Neural cell (in vitro differentiated cells): ENCODE measurements around the gene ZNF486. TPM values are rescaled to one million over a fixed set of nuclear protein-coding genes. Genes with fewer than 3 reads are reported as not detected.
"Not testable (repeated sequence)": the region's sequence is repeated elsewhere in the genome, so short reads cannot be mapped to it uniquely, and the experiment has no call there.

ENCODE experiments used
- H2AFZ ChIP-seq: fragments of 200-600, 300-800 bp; sonication (generic), shearing (Covaris generic); 2 replicates; pipeline ENCODE4 v1.6.0; 2014; ENCODE audit warnings: low read depth, mild to moderate bottlenecking, antibody characterized with exemption, low read length, moderate library complexity
- H3F3A ChIP-seq: fragments of 200-600 bp; shearing (Covaris generic); 2 replicates; pipeline ENCODE4 v1.6.1; 2016; ENCODE audit warnings: mild to moderate bottlenecking, moderate library complexity, mixed read lengths, antibody characterized with exemption, low read length; ENCODE audit not compliant: insufficient read depth, poor library complexity, severe bottlenecking
- H3K27ac ChIP-seq: fragments of 200-600, 300-800 bp; sonication (generic), shearing (Covaris generic); 2 replicates; pipeline ENCODE4 v1.5.1; 2014; ENCODE audit warnings: mild to moderate bottlenecking, low read length, moderate library complexity
- H3K27me3 ChIP-seq: fragments of 300-800, 200-600 bp; sonication (generic), shearing (Covaris generic); 2 replicates; pipeline ENCODE4 v1.6.0; 2014; ENCODE audit warnings: mild to moderate bottlenecking, low read depth, low read length, moderate library complexity; ENCODE audit not compliant: insufficient read depth
- H3K36me3 ChIP-seq: fragments of 300-800, 200-600 bp; sonication (generic), shearing (Covaris generic); 2 replicates; pipeline ENCODE4 v1.5.1; 2014; ENCODE audit warnings: mild to moderate bottlenecking, antibody characterized with exemption, low read length, moderate library complexity; ENCODE audit not compliant: insufficient read depth
- H3K4me2 ChIP-seq: fragments of 300-800, 200-600 bp; sonication (generic), shearing (Covaris generic); 2 replicates; pipeline ENCODE4 v1.6.0; 2014; ENCODE audit warnings: mild to moderate bottlenecking, low read length
- H3K4me3 ChIP-seq: fragments of 300-800, 200-600 bp; sonication (generic), shearing (Covaris generic); 2 replicates; pipeline ENCODE4 v1.5.1; 2014; ENCODE audit warnings: mild to moderate bottlenecking, low read length, moderate library complexity
- H3K79me2 ChIP-seq: fragments of 200-600 bp; shearing (Covaris generic); replicated peaks from 2 replicates; pipeline ENCODE4 v1.6.0; 2014; ENCODE audit warnings: mild to moderate bottlenecking, low read length, moderate library complexity; ENCODE audit not compliant: insufficient read depth
- H3K9ac ChIP-seq: fragments of 300-800, 200-600 bp; sonication (generic), shearing (Covaris generic); 2 replicates; pipeline ENCODE4 v1.6.1; 2016; ENCODE audit warnings: mild to moderate bottlenecking, low read length, mixed read lengths
- H3K9me2 ChIP-seq: fragments of 200-600 bp; shearing (Covaris generic); 2 replicates; pipeline ENCODE4 v1.6.1; 2016; ENCODE audit warnings: mild to moderate bottlenecking, low read length, mixed read lengths; ENCODE audit not compliant: insufficient read depth
- H3K9me3 ChIP-seq: fragments of 200-600, 300-800 bp; sonication (generic), shearing (Covaris generic); 2 replicates; pipeline ENCODE4 v1.6.1; 2016; ENCODE audit warnings: mild to moderate bottlenecking, mixed run types, low read length, moderate library complexity, mixed read lengths
- H4K20me1 ChIP-seq: fragments of 200-600 bp; shearing (Covaris generic); 2 replicates; pipeline ENCODE4 v1.6.1; 2016; ENCODE audit warnings: mild to moderate bottlenecking, mixed run types; ENCODE audit not compliant: insufficient read depth
- EP300 ChIP-seq: fragments of 450-650 bp; conservative IDR thresholded peaks from 2 replicates; pipeline ENCODE4 v1.6.1; 2014; ENCODE audit warnings: antibody characterized with exemption, mild to moderate bottlenecking, moderate library complexity; ENCODE audit not compliant: poor library complexity, severe bottlenecking
- EZH2 ChIP-seq: fragments of 200-600, 300-800 bp; shearing (Covaris generic), sonication (generic); IDR thresholded peaks from 2 replicates; pipeline ENCODE4 v1.6.1; 2014; ENCODE audit warnings: antibody characterized with exemption, low read length, borderline replicate concordance, mild to moderate bottlenecking; ENCODE audit not compliant: insufficient read depth, poor library complexity, severe bottlenecking
- MXI1 ChIP-seq: fragments of 450-650 bp; conservative IDR thresholded peaks from 2 replicates; pipeline ENCODE4 v1.6.1; 2014; ENCODE audit warnings: antibody characterized with exemption, mild to moderate bottlenecking; ENCODE audit not compliant: poor library complexity, severe bottlenecking
- POLR2AphosphoS5 ChIP-seq: IDR thresholded peaks from 2 replicates; pipeline ENCODE4 v1.6.1; 2012
- RAD21 ChIP-seq: fragments of 450-650 bp; conservative IDR thresholded peaks from 2 replicates; pipeline ENCODE4 v1.6.1; 2014; ENCODE audit warnings: antibody characterized with exemption, mild to moderate bottlenecking, moderate library complexity
- SMC3 ChIP-seq: fragments of 450-650 bp; conservative IDR thresholded peaks from 2 replicates; pipeline ENCODE4 v1.6.1; 2014; ENCODE audit warnings: antibody characterized with exemption, mild to moderate bottlenecking, moderate library complexity; ENCODE audit not compliant: poor library complexity
- TAF1 ChIP-seq: IDR thresholded peaks from 2 replicates; pipeline ENCODE4 v1.6.1; 2012; ENCODE audit warnings: low read depth
- polyA plus RNA-seq: library from polyadenylated mRNA; depleted of rRNA; stranded (reverse); fragments of >200 nt; gene quantifications from 2 replicates; pipeline ENCODE4 v1.2.3, GENCODE V29; 2014
- TF ChIP-seq, protein P1 (sequence below): IDR thresholded peaks from 2 replicates; pipeline ENCODE4 v1.6.1; 2012; ENCODE audit warnings: borderline replicate concordance
- TF ChIP-seq, protein P2 (sequence below): fragments of 450-650 bp; IDR thresholded peaks from 2 replicates; pipeline ENCODE4 v1.5.1; 2014; ENCODE audit warnings: antibody characterized with exemption, mild to moderate bottlenecking, moderate library complexity; ENCODE audit not compliant: poor library complexity, severe bottlenecking

ZNF486 gene
- polyA plus RNA-seq, 1 donor from 2014 or later, result 1.9 TPM

- H2AFZ ChIP-seq, result no peak overlapping the region
- H3K27ac ChIP-seq, result no peak overlapping the region
- H4K20me1 ChIP-seq, result no peaks in the 10 kb centered on the region
- H3K9me2 ChIP-seq, result no peaks in the 10 kb centered on the region
- peaks cover 8% of the 10 kb centered on the region for H3K79me2 ChIP-seq
- no peaks in the 10 kb centered on the region for H3K36me3 ChIP-seq
- H3K9ac ChIP-seq, result no peak overlapping the region
- H3K4me3 ChIP-seq, result no peak overlapping the region
- H3K4me2 ChIP-seq, result no peak overlapping the region
- no peaks in the 10 kb centered on the region for H3K27me3 ChIP-seq
- H3F3A ChIP-seq, result no peaks in the 10 kb centered on the region
- no peaks in the 10 kb centered on the region for H3K9me3 ChIP-seq
- TF ChIP-seq MXI1 (no peak), RAD21 (no peak), EZH2 (no peak), TAF1 (no peak), EP300 (no peak), SMC3 (no peak), POLR2AphosphoS5 (no peak)
- TF ChIP-seq, protein P1, sequence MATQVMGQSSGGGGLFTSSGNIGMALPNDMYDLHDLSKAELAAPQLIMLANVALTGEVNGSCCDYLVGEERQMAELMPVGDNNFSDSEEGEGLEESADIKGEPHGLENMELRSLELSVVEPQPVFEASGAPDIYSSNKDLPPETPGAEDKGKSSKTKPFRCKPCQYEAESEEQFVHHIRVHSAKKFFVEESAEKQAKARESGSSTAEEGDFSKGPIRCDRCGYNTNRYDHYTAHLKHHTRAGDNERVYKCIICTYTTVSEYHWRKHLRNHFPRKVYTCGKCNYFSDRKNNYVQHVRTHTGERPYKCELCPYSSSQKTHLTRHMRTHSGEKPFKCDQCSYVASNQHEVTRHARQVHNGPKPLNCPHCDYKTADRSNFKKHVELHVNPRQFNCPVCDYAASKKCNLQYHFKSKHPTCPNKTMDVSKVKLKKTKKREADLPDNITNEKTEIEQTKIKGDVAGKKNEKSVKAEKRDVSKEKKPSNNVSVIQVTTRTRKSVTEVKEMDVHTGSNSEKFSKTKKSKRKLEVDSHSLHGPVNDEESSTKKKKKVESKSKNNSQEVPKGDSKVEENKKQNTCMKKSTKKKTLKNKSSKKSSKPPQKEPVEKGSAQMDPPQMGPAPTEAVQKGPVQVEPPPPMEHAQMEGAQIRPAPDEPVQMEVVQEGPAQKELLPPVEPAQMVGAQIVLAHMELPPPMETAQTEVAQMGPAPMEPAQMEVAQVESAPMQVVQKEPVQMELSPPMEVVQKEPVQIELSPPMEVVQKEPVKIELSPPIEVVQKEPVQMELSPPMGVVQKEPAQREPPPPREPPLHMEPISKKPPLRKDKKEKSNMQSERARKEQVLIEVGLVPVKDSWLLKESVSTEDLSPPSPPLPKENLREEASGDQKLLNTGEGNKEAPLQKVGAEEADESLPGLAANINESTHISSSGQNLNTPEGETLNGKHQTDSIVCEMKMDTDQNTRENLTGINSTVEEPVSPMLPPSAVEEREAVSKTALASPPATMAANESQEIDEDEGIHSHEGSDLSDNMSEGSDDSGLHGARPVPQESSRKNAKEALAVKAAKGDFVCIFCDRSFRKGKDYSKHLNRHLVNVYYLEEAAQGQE, result no peak
- TF ChIP-seq, protein P2, sequence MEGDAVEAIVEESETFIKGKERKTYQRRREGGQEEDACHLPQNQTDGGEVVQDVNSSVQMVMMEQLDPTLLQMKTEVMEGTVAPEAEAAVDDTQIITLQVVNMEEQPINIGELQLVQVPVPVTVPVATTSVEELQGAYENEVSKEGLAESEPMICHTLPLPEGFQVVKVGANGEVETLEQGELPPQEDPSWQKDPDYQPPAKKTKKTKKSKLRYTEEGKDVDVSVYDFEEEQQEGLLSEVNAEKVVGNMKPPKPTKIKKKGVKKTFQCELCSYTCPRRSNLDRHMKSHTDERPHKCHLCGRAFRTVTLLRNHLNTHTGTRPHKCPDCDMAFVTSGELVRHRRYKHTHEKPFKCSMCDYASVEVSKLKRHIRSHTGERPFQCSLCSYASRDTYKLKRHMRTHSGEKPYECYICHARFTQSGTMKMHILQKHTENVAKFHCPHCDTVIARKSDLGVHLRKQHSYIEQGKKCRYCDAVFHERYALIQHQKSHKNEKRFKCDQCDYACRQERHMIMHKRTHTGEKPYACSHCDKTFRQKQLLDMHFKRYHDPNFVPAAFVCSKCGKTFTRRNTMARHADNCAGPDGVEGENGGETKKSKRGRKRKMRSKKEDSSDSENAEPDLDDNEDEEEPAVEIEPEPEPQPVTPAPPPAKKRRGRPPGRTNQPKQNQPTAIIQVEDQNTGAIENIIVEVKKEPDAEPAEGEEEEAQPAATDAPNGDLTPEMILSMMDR, result no peak
These were observed 4.3 kb downstream of the ZNF486 start for GRCh38 chr19:20171285-20171684.

DNA sequence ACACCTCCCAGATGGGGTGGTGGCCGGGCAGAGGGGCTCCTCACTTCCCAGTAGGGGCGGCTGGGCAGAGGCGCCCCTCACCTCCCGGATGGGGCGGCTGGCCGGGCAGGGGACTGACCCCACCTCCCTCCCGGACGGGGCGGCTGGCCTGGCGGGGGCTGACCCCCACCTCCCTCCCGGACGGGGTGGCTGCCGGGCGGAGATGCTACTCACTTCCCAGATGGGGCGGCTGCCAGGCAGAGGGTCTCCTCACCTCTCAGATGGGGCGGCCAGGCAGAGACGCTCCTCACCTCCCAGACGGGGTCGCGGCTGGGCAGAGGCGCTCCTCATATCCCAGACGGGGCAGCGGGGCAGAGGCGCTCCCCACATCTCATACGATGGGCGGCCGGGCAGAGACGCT is 8.8 kb downstream of the ZNF486 start:
- not testable (repeated sequence) for H3K4me2 ChIP-seq, H3K79me2 ChIP-seq, H3K36me3 ChIP-seq, H3K9ac ChIP-seq, H3F3A ChIP-seq, H3K27me3 ChIP-seq, H4K20me1 ChIP-seq, H3K4me3 ChIP-seq, H3K9me3 ChIP-seq, H3K27ac ChIP-seq, H3K9me2 ChIP-seq, H2AFZ ChIP-seq

- H3K9me2 ChIP-seq, H3F3A ChIP-seq, H3K9me3 ChIP-seq, H4K20me1 ChIP-seq, H3K4me3 ChIP-seq, H3K36me3 ChIP-seq, H2AFZ ChIP-seq, H3K4me2 ChIP-seq, H3K27ac ChIP-seq, H3K79me2 ChIP-seq, H3K9ac ChIP-seq, H3K27me3 ChIP-seq: not testable (repeated sequence)
These were observed 12.9 kb downstream of the ZNF486 start for GRCh38 chr19:20179956-20180355.
